Tibial artery (tissue), 4 donors: ENCODE measurements around the gene GLIS1.

Experiments used
- DNase-seq, 2 donors: peaks; one replicate each; pipeline ENCODE4 v3.0.0-alpha.2; 2019
- H3K27ac ChIP-seq, 2 donors: fragments of 200-600 bp; sonication (generic) in 1 of 2; 1 replicate in 1 of 2; 2 replicates in 1 of 2; pipeline ENCODE4 v1.5.1; 2018 to 2019; ENCODE audit warnings: mild to moderate bottlenecking in 1 of 2
- H3K27me3 ChIP-seq, 2 donors: fragments of 200-600 bp; sonication (generic) in 1 of 2; one replicate each; pipeline versions ENCODE4 v1.5.1 to v1.6.0; 2016 to 2019
- H3K36me3 ChIP-seq, 3 donors: fragments of 200-600 bp; sonication (generic) in 2 of 3; one replicate each; pipeline ENCODE4 v1.5.1; 2016 to 2019; ENCODE audit warnings: mild to moderate bottlenecking in 2 of 3
- H3K4me1 ChIP-seq, 4 donors: fragments of 200-600 bp; sonication (generic) in 2 of 4; 1 replicate in 3 of 4; 2 replicates in 1 of 4; pipeline ENCODE4 v1.5.1; 2016 to 2019
- H3K4me3 ChIP-seq, 2 donors: fragments of 200-600 bp; sonication (generic) in 1 of 2; 1 replicate in 1 of 2; 2 replicates in 1 of 2; pipeline ENCODE4 v1.5.1; 2018 to 2019; ENCODE audit warnings: mild to moderate bottlenecking in 2 of 2
- H3K9me3 ChIP-seq, 3 donors: fragments of 200-600 bp; sonication (generic) in 1 of 3; one replicate each; pipeline ENCODE4 v1.5.1; 2016 to 2019
- intact Hi-C: fragments of 100-400 bp; cut with DNase I; formaldehyde crosslinking; loops from one replicate; pipeline ENCODE4 v1.15.0; 2023; ENCODE audit warnings: low total_unique reads
- TF ChIP-seq, protein P1 (sequence below), 2 experiments: fragments of 200-600 bp in 1 of 2; fragments of 450-650 bp in 1 of 2; IDR thresholded peaks; one replicate each; pipeline ENCODE4 v1.5.1; 2017 to 2019; ENCODE audit warnings: antibody characterized with exemption in 2 of 2, mild to moderate bottlenecking in 1 of 2, moderate library complexity in 1 of 2

GLIS1 gene

DNA sequence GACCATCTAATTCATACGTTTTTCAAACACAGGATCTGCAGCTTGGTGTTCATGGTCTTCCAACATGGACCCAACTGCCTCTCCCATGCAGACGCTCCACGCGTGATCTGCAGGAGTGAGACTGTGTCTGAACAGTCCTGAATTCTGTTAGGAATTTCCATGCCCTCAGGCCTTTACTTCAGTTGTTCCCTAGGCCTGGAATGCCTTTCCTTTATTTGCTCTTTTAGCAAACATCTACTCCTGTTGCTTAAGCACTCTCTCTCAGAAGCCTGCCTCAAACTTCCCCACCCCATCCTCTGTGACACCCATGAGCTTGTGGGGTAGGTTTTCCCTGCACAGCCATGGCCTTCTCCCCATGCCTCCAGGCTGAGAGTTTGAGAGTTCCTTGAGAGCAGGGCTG lies 206.1 kb downstream of the GLIS1 start:
- Histone ChIP-seq H3K36me3 (no peaks in the 10 kb centered on the region), H3K27ac (no peak overlapping the region), H3K4me1 (no peaks in the 10 kb centered on the region), H3K27me3 (peaks cover 0 to 5% of the 10 kb centered on the region in 2 donors), H3K9me3 (no peaks in the 10 kb centered on the region), H3K4me3 (no peak overlapping the region)
- intact Hi-C loops, result no loop called here
- DNase-seq, result no peak
- TF ChIP-seq, protein P1, sequence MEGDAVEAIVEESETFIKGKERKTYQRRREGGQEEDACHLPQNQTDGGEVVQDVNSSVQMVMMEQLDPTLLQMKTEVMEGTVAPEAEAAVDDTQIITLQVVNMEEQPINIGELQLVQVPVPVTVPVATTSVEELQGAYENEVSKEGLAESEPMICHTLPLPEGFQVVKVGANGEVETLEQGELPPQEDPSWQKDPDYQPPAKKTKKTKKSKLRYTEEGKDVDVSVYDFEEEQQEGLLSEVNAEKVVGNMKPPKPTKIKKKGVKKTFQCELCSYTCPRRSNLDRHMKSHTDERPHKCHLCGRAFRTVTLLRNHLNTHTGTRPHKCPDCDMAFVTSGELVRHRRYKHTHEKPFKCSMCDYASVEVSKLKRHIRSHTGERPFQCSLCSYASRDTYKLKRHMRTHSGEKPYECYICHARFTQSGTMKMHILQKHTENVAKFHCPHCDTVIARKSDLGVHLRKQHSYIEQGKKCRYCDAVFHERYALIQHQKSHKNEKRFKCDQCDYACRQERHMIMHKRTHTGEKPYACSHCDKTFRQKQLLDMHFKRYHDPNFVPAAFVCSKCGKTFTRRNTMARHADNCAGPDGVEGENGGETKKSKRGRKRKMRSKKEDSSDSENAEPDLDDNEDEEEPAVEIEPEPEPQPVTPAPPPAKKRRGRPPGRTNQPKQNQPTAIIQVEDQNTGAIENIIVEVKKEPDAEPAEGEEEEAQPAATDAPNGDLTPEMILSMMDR (IDR thresholded peaks at IDR 0.05), result no peak

DNA sequence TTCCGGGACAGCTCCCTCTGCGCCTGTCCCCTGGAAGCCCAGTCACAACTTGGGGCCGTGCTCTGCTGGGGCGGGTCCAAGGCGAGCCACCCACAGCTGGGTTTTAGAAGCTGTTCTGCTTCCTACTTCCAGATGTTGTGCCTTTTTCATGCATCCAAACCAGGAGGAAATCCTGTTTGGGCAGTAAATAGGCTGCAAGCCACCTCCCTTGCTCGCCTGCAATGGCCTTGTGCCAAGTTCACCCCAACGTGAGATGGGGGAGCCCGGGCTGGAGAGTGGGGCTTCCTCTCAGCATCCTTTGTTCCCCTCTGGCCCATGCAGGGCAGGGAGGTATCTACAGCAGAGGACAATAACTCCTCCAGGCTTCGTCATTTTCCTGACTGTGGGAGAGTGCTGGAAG lies 206.6 kb downstream of the GLIS1 start:
- intact Hi-C loops, result no loop called here
- no peak for DNase-seq

DNA sequence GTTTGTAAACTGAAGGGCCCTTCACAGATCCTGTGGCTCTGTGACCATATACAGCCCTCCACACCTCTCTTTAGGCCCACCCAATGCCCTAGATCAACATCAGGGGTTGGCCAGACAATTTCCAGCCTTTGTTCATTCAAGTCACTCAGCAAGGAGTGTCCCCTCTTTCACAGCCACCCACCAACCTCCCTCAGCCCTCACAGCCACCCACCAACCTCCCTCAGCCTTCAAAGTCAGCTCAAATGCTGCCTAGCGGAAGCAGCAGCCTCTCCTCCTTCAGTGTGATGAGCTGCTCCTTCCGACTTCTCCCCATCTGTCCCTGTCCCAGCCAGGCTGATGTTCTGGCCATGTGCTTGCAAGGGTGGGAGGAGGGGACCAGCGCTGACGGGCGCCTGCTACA lies 208.4 kb downstream of the GLIS1 start:
- no peak overlapping the region for H3K27ac ChIP-seq
- no peaks in the 10 kb centered on the region for H3K9me3 ChIP-seq
- DNase-seq, result no peak
- no peaks in the 10 kb centered on the region for H3K36me3 ChIP-seq
- H3K27me3 ChIP-seq, result peaks cover 0 to 5% of the 10 kb centered on the region in 2 donors
- H3K4me1 ChIP-seq, result peaks cover 0 to 18% (median 16%) of the 10 kb centered on the region in 4 donors
- no peak overlapping the region for H3K4me3 ChIP-seq
- TF ChIP-seq, protein P1 (IDR thresholded peaks at IDR 0.05), result no peak
- intact Hi-C loops, result no loop called here

More for the DNA sequence above, 206.6 kb downstream of the GLIS1 start:
- TF ChIP-seq, protein P1 (IDR thresholded peaks at IDR 0.05), result no peak
- H3K36me3 ChIP-seq, result no peaks in the 10 kb centered on the region
- H3K9me3 ChIP-seq, result no peaks in the 10 kb centered on the region
- H3K27ac ChIP-seq, result no peak overlapping the region
- H3K4me1 ChIP-seq, result peaks cover 0 to 1% (median 0%) of the 10 kb centered on the region in 4 donors
- H3K27me3 ChIP-seq, result peaks cover 0 to 5% of the 10 kb centered on the region in 2 donors
- H3K4me3 ChIP-seq, result no peak overlapping the region

DNA sequence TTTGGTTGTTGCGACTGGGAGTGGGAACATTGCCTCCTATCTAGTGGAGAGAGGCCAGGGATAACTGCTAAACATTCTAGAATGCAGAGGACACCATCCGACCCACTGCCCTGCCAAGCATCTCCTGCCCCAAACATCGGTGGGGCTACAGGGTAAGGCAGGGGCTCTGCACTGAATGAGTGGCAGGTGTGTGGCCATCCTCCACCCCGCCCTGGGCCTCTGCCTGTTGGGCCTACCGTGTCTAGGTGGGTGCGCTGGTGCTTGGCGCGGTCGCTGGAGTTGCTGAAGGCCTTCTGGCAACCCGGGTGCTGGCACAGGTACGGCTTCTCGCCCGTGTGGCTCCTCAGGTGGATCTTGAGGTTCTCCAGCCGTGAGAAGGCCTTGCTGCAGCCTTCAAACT lies 209.4 kb downstream of the GLIS1 start:
- intact Hi-C loops, result no loop called here
- Histone ChIP-seq H3K27me3 (peaks cover 0 to 5% of the 10 kb centered on the region in 2 donors), H3K4me3 (no peak overlapping the region), H3K9me3 (no peaks in the 10 kb centered on the region), H3K36me3 (no peaks in the 10 kb centered on the region), H3K4me1 (peaks cover 0 to 19% (median 16%) of the 10 kb centered on the region in 4 donors), H3K27ac (no peak overlapping the region)
- no peak for DNase-seq
- TF ChIP-seq, protein P1 (IDR thresholded peaks at IDR 0.05), result no peak

- H3K27me3 ChIP-seq, result no peaks in the 10 kb centered on the region
- TF ChIP-seq, protein P1 (IDR thresholded peaks at IDR 0.05), result no peak
- no peaks in the 10 kb centered on the region for H3K36me3 ChIP-seq
- intact Hi-C loops, result no loop called here
- H3K27ac ChIP-seq, result peak overlapping the region in 1 of 2 donors; percentile 42
- no peak for DNase-seq
- H3K4me3 ChIP-seq, result no peak overlapping the region
- peaks cover 0 to 19% (median 16%) of the 10 kb centered on the region in 4 donors for H3K4me1 ChIP-seq
- H3K9me3 ChIP-seq, result no peaks in the 10 kb centered on the region
Measured at GRCh38 chr1:53527368-53527767, 211.6 kb downstream of the GLIS1 start.
